DOHH2 (cell line): ENCODE data around the gene GABRB2.

Source experiments
- H3F3A ChIP-seq: fragments of 200-600 bp; sonication (generic), shearing (Covaris generic); 2 replicates; pipeline ENCODE4 v1.6.0; 2016; ENCODE audit warnings: antibody characterized with exemption, mild to moderate bottlenecking; ENCODE audit not compliant: control insufficient read depth, insufficient read depth
- H3K27ac ChIP-seq: fragments of 200-600 bp; sonication (generic); 2 replicates; pipeline ENCODE4 v1.5.1; 2014; ENCODE audit warnings: low read depth, mild to moderate bottlenecking, low read length, moderate library complexity
- H3K27me3 ChIP-seq: fragments of 200-600 bp; sonication (generic); 2 replicates; pipeline ENCODE4 v1.6.1; 2014; ENCODE audit warnings: mild to moderate bottlenecking, low read length, mixed read lengths; ENCODE audit not compliant: control insufficient read depth
- H3K36me3 ChIP-seq: fragments of 200-600 bp; sonication (generic); 2 replicates; pipeline ENCODE4 v1.6.1; 2014; ENCODE audit warnings: mild to moderate bottlenecking, low read length, moderate library complexity, mixed read lengths; ENCODE audit not compliant: control insufficient read depth
- H3K4me1 ChIP-seq: fragments of 200-600 bp; sonication (generic); 2 replicates; pipeline ENCODE4 v1.6.1; 2014; ENCODE audit warnings: mild to moderate bottlenecking, low read length, mixed read lengths; ENCODE audit not compliant: control insufficient read depth
- H3K4me2 ChIP-seq: fragments of 200-600 bp; sonication (generic); 2 replicates; pipeline ENCODE4 v1.6.0; 2014; ENCODE audit warnings: mild to moderate bottlenecking, low read length, moderate library complexity
- H3K4me3 ChIP-seq: fragments of 200-600 bp; sonication (generic); 2 replicates; pipeline ENCODE4 v1.5.1; 2014; ENCODE audit warnings: mild to moderate bottlenecking, low read length, mixed read lengths
- H3K79me2 ChIP-seq: fragments of 200-600 bp; sonication (generic); 2 replicates; pipeline ENCODE4 v1.6.1; 2014; ENCODE audit warnings: mild to moderate bottlenecking, low read length, mixed read lengths; ENCODE audit not compliant: control insufficient read depth
- H3K9me2 ChIP-seq: fragments of 200-600 bp; sonication (generic); replicated peaks from 2 replicates; pipeline ENCODE4 v1.6.1; 2014; ENCODE audit warnings: mild to moderate bottlenecking, low read length, mixed read lengths; ENCODE audit not compliant: control insufficient read depth
- H3K9me3 ChIP-seq: fragments of 200-600 bp; sonication (generic); 2 replicates; pipeline ENCODE4 v1.6.1; 2014; ENCODE audit warnings: antibody characterized with exemption, low read length, mixed read lengths; ENCODE audit not compliant: control insufficient read depth, insufficient read depth
- H4K20me1 ChIP-seq: fragments of 200-600 bp; sonication (generic); 2 replicates; pipeline ENCODE4 v1.6.0; 2014; ENCODE audit warnings: low read depth, mild to moderate bottlenecking, antibody characterized with exemption, low read length, moderate library complexity; ENCODE audit not compliant: control insufficient read depth, insufficient read depth
- EZH2phosphoT487 ChIP-seq: fragments of 200-600 bp; sonication (generic); IDR thresholded peaks from 2 replicates; pipeline ENCODE4 v1.6.1; 2017; ENCODE audit warnings: borderline replicate concordance, mild to moderate bottlenecking, antibody characterized with exemption, low read length, moderate library complexity, mixed read lengths
- TF ChIP-seq, protein P1 (sequence below): fragments of 200-600 bp; sonication (generic); IDR thresholded peaks from one replicate; pipeline ENCODE4 v1.5.1; 2014; ENCODE audit warnings: antibody characterized with exemption, mild to moderate bottlenecking, low read depth, low read length; ENCODE audit not compliant: poor library complexity, severe bottlenecking

Gene GABRB2

DNA sequence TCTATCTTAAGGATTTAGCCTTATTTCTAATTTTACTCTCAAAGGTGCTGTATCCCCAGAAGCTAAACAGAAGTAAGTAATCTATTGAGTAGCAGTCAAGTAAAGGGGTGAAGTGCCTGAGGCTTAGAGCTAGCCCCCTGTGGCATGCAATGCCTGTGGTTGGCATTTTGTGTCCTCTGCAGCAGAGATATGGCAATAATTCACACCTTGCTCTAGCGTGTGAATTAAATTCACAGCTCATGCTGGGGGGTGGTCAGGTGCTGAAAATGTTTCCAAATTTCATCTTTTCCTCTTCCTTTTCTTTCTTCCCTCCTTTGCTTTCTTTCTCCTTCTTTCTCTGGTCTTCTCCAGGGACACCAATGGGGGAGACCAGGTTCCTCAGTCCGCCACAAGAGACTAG lies 262.1 kb downstream of the GABRB2 start:
- no peaks in the 10 kb centered on the region for H3K36me3 ChIP-seq
- no peaks in the 10 kb centered on the region for H3K79me2 ChIP-seq
- no peaks in the 10 kb centered on the region for H3K9me2 ChIP-seq
- H3K4me2 ChIP-seq = no peak overlapping the region
- no peak overlapping the region for H3K27ac ChIP-seq
- no peaks in the 10 kb centered on the region for H4K20me1 ChIP-seq
- TF ChIP-seq, protein P1, sequence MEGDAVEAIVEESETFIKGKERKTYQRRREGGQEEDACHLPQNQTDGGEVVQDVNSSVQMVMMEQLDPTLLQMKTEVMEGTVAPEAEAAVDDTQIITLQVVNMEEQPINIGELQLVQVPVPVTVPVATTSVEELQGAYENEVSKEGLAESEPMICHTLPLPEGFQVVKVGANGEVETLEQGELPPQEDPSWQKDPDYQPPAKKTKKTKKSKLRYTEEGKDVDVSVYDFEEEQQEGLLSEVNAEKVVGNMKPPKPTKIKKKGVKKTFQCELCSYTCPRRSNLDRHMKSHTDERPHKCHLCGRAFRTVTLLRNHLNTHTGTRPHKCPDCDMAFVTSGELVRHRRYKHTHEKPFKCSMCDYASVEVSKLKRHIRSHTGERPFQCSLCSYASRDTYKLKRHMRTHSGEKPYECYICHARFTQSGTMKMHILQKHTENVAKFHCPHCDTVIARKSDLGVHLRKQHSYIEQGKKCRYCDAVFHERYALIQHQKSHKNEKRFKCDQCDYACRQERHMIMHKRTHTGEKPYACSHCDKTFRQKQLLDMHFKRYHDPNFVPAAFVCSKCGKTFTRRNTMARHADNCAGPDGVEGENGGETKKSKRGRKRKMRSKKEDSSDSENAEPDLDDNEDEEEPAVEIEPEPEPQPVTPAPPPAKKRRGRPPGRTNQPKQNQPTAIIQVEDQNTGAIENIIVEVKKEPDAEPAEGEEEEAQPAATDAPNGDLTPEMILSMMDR = no peak
- TF ChIP-seq EZH2phosphoT487 = no peak
- no peaks in the 10 kb centered on the region for H3K9me3 ChIP-seq
- H3K27me3 ChIP-seq = no peaks in the 10 kb centered on the region
- H3K4me3 ChIP-seq = no peak overlapping the region
- H3F3A ChIP-seq = no peaks in the 10 kb centered on the region
- no peaks in the 10 kb centered on the region for H3K4me1 ChIP-seq

- no peaks in the 10 kb centered on the region for H3K9me2 ChIP-seq
- TF ChIP-seq, protein P1 = no peak
- TF ChIP-seq EZH2phosphoT487 = no peak
- H3K27ac ChIP-seq = no peak overlapping the region
- H3K79me2 ChIP-seq = no peaks in the 10 kb centered on the region
- no peak overlapping the region for H3K4me3 ChIP-seq
- no peak overlapping the region for H3K4me2 ChIP-seq
- no peaks in the 10 kb centered on the region for H3K4me1 ChIP-seq
- no peaks in the 10 kb centered on the region for H3K27me3 ChIP-seq
- no peaks in the 10 kb centered on the region for H3K36me3 ChIP-seq
- H3K9me3 ChIP-seq = no peaks in the 10 kb centered on the region
- no peaks in the 10 kb centered on the region for H3F3A ChIP-seq
- H4K20me1 ChIP-seq = no peaks in the 10 kb centered on the region
Observed at GRCh38 chr5:161283296-161283695, 263.2 kb downstream of the GABRB2 start.

DNA sequence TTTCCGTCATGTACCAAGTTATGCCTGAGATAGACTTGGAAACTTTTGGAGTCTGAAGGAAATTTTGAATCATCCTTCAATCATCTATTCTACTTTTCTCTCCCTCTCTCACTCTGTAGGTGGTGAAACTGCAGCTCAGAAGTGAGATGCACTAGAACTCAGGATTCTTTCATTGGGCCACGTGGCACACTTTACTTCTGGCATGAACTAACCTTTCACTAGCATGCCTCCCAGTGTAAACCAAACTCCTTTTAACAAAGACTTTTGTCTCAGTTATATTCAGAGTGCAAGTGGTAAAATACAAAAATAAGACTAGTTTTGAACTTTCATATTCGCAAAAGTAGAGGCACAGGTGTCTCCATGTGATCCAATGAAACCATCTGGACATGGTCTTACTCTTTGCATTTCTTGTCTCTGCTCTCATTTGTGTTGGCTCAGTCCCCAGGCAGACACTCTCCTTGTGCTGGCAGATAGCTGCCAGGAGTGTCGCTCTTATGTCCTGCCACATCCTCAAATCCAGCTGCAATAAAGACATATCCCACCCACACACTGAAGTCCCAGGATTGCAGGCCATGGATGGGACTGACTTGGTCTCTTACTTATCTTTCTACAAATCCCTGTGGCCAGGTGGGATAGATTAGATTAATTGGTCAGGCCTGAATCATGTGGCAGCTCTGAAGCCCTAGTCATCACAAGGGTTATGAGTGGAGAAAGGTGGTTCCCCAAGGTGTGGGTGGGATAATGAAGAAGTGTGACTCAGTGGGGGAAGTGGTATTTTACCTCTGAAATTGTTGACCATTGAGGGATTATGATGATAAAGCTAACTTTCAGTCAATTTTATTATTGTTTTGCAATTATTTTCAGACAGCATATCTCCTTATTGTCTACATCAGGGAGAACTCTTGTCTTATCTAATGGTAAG lies 267.5 kb downstream of the GABRB2 start:
- H3F3A ChIP-seq = no peaks in the 10 kb centered on the region
- no peaks in the 10 kb centered on the region for H3K4me1 ChIP-seq
- H3K9me2 ChIP-seq = no peaks in the 10 kb centered on the region
- no peak overlapping the region for H3K4me2 ChIP-seq
- no peaks in the 10 kb centered on the region for H3K79me2 ChIP-seq
- no peaks in the 10 kb centered on the region for H3K27me3 ChIP-seq
- no peaks in the 10 kb centered on the region for H3K36me3 ChIP-seq
- H3K27ac ChIP-seq = no peak overlapping the region
- no peaks in the 10 kb centered on the region for H3K9me3 ChIP-seq
- no peak overlapping the region for H3K4me3 ChIP-seq
- no peaks in the 10 kb centered on the region for H4K20me1 ChIP-seq
- TF ChIP-seq, protein P1 = no peak
- TF ChIP-seq EZH2phosphoT487 = no peak
